ENCODE results near the gene CDKN1B.

- TF ChIP-seq CTCF (conservative IDR thresholded peaks at IDR 0.05; ENCODE audit: low read length) = no peak
- TF ChIP-seq EZH2phosphoT487 (IDR thresholded peaks at IDR 0.05; ENCODE audit: borderline replicate concordance) = no peak
These were observed 6.0 kb downstream of the CDKN1B start for GRCh38 chr12:12723149-12723680.
